Activated B cell treated with CpG ODN at 0.5 μM for 24 hours (primary cell): ENCODE measurements around the gene CTCF. TPM values are rescaled to one million over a fixed set of nuclear protein-coding genes. Genes with fewer than 3 reads are reported as not detected.

ENCODE experiments used
- ATAC-seq: fragments of 200-7000 bp; cut with Tn5 transposase; one replicate; pipeline ENCODE4 v1.10.0; 2021; ENCODE audit warnings: low read depth, mild to moderate bottlenecking, moderate library complexity
- CTCF ChIA-PET: fragments of 350-600 bp; sonication (Branson Sonifier 250); formaldehyde crosslinking; loops from one replicate; lab custom pipeline; 2021; ENCODE audit warnings: antibody characterized with exemption; lab: Charles Lee
- POLR2A ChIA-PET: fragments of 350-600 bp; sonication (Branson Sonifier 250); formaldehyde crosslinking; loops from one replicate; lab custom pipeline; 2021; ENCODE audit warnings: antibody characterized with exemption; lab: Charles Lee
- DNase-seq: peaks from one replicate; pipeline ENCODE4 v3.0.0; 2022
- H3K27ac Mint-ChIP-seq: one replicate; pipeline ENCODE4 v1.8.0; 2020; ENCODE audit warnings: mixed read lengths
- H3K27me3 Mint-ChIP-seq: one replicate; pipeline ENCODE4 v1.8.0; 2021; ENCODE audit warnings: mixed read lengths
- H3K36me3 Mint-ChIP-seq: one replicate; pipeline ENCODE4 v1.8.0; 2021; ENCODE audit warnings: low read depth, mixed read lengths
- H3K4me1 Mint-ChIP-seq: one replicate; pipeline ENCODE4 v1.8.0; 2021; ENCODE audit warnings: mixed read lengths
- H3K4me3 Mint-ChIP-seq: one replicate; pipeline ENCODE4 v1.8.0; 2020; ENCODE audit warnings: mild to moderate bottlenecking, mixed read lengths
- H3K9me3 Mint-ChIP-seq: one replicate; pipeline ENCODE4 v1.8.0; 2020; ENCODE audit warnings: mixed read lengths
- CTCF ChIP-seq: fragments of 200-600 bp; IDR thresholded peaks from one replicate; pipeline ENCODE4 v1.8.0; 2022; ENCODE audit warnings: antibody characterized with exemption, mild to moderate bottlenecking
- intact Hi-C: fragments of 100-400 bp; cut with micrococcal nuclease; formaldehyde crosslinking; loops from one replicate; pipeline ENCODE4 v1.15.1; 2024
- total RNA-seq: library from RNA; stranded (reverse); gene quantifications from 2 replicates; pipeline ENCODE4 v1.2.3, GENCODE V29; 2022

CTCF gene
- total RNA-seq, 1 donor from 2014 or later, result 59.6 TPM

GRCh38 chr16:67648764-67649407, 86.6 kb downstream of the CTCF start:
- Mint-ChIP-seq H3K4me3 (no peak overlapping the region), H3K27me3 (no peaks in the 10 kb centered on the region), H3K36me3 (peaks cover 50% of the 10 kb centered on the region), H3K4me1 (peaks cover 20% of the 10 kb centered on the region), H3K27ac (no peak overlapping the region), H3K9me3 (no peaks in the 10 kb centered on the region)
- ChIA-PET POLR2A (interaction anchor here (4.9 kb wide), 1 partner anchor 10 kb away, joined by 32 read pairs; the partner anchor contains the start of genes ACD and PARD6A), CTCF (no interaction called here)
- no peak for ATAC-seq
- no peak for TF ChIP-seq CTCF
- DNase-seq, result no peak
- intact Hi-C loops, result no loop called here

- ATAC-seq (no peak), DNase-seq (no peak)
- Mint-ChIP-seq H3K9me3 (no peaks in the 10 kb centered on the region), H3K4me1 (peaks cover 15% of the 10 kb centered on the region), H3K4me3 (no peak overlapping the region), H3K27me3 (no peaks in the 10 kb centered on the region), H3K27ac (no peak overlapping the region), H3K36me3 (peaks cover 54% of the 10 kb centered on the region)
- no peak for TF ChIP-seq CTCF
- intact Hi-C loops, result no loop called here
- POLR2A ChIA-PET, result interaction anchor here (2.8 kb wide), 1 partner anchor 11 kb away, joined by 9 read pairs; the partner anchor contains the start of gene ACD
- CTCF ChIA-PET, result no interaction called here
Observed at GRCh38 chr16:67649494-67649931, 87.2 kb downstream of the CTCF start.

DNA sequence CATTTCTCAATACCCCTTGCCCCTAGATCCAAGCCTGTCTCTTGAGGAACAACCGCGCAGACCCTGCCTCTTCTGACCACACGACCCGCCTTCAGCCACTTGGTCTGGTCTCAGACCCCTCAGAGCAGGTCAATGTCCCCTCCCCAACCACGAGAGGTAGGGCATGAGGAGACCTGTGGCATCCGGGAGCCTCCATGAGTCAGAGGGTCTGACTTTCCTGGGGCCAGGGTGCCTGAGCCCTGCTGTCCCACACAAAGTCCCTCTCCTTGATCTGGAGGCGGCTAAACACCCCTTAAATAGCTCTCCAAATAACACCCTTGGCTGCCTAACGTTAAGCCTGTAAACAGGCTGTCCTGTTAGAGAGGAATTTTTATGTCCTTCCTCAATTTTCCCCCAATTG, 87.7 kb downstream of the CTCF start:
- Mint-ChIP-seq H3K4me1 (peaks cover 14% of the 10 kb centered on the region), H3K27me3 (no peaks in the 10 kb centered on the region), H3K4me3 (no peak overlapping the region), H3K36me3 (peaks cover 59% of the 10 kb centered on the region), H3K27ac (no peak overlapping the region), H3K9me3 (no peaks in the 10 kb centered on the region)
- ChIA-PET CTCF (interaction anchor here (1.0 kb wide), 1 partner anchor 103 kb away, joined by 3 read pairs; no protein-coding TSS in a partner anchor), POLR2A (interaction anchor here (0.6 to 2.8 kb wide), 2 partner anchors 10 to 178 kb away, joined by 3 to 9 read pairs; partner anchors contain the start of gene ACD)
- DNase-seq (no peak), ATAC-seq (no peak)
- no peak for TF ChIP-seq CTCF
- intact Hi-C loops, result no loop called here

DNA sequence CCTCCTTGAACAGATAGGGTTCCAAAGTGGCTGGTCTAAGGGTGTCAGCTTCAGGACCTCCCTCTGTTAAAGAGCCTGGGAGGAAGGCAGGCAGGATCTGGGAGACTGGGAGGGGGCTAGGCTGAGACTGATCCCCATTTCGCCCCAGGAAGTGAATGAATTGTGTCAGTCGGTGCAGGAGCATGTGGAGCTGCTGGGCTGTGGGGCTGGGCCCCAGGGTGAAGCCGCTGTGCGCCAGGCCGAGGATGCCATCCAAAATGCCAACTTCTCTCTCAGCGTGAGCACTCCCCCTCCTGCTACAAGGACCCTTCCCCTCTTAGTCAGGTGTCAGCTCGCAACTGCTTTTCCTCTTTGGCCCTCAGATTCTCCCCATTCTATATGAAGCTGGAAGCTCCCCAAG, 88.7 kb downstream of the CTCF start:
- ChIA-PET POLR2A (interaction anchor here (1.2 to 2.8 kb wide), 2 partner anchors 8 to 9 kb away, joined by 4 to 9 read pairs; partner anchors contain the start of gene ACD), CTCF (interaction anchor here (1.0 kb wide), 1 partner anchor 104 kb away, joined by 3 read pairs; no protein-coding TSS in a partner anchor)
- Mint-ChIP-seq H3K9me3 (no peaks in the 10 kb centered on the region), H3K4me3 (no peak overlapping the region), H3K4me1 (peaks cover 10% of the 10 kb centered on the region), H3K27ac (no peak overlapping the region), H3K27me3 (no peaks in the 10 kb centered on the region), H3K36me3 (peaks cover 69% of the 10 kb centered on the region)
- TF ChIP-seq CTCF, result no peak
- ATAC-seq (no peak), DNase-seq (no peak)
- intact Hi-C loops, result no loop called here

- CTCF ChIA-PET, result interaction anchor here (0.6 to 1.4 kb wide), 2 partner anchors 105 to 164 kb away, joined by 3 to 5 read pairs; no protein-coding TSS in a partner anchor
- Mint-ChIP-seq H3K27ac (no peak overlapping the region), H3K27me3 (no peaks in the 10 kb centered on the region), H3K4me3 (no peak overlapping the region), H3K36me3 (peaks cover 74% of the 10 kb centered on the region), H3K9me3 (no peaks in the 10 kb centered on the region), H3K4me1 (peaks cover 7% of the 10 kb centered on the region)
- no peak for TF ChIP-seq CTCF
- POLR2A ChIA-PET, result interaction anchor here (2.8 kb wide), 1 partner anchor 8 kb away, joined by 9 read pairs; the partner anchor contains the start of gene ACD
- no peak for DNase-seq
- intact Hi-C loops, result no loop called here
- ATAC-seq, result no peak
Observed at GRCh38 chr16:67651847-67652246, 89.5 kb downstream of the CTCF start.
